Left ventricle myocardium superior (tissue), 1 donor: ENCODE results near the gene RSAD2. TPM values are rescaled to one million over a fixed set of nuclear protein-coding genes. Genes with fewer than 3 reads are reported as not detected.
"Not testable (repeated sequence)": the region's sequence is repeated elsewhere in the genome, so short reads cannot be mapped to it uniquely, and the experiment has no call there.

Experiments
- ATAC-seq: fragments of 200-7000 bp; cut with Tn5 transposase; one replicate; pipeline ENCODE4 v1.9.1; 2020; ENCODE audit warnings: mild to moderate bottlenecking, moderate library complexity
- DNase-seq: peaks from one replicate; pipeline ENCODE4 v3.0.0-alpha.2; 2020
- intact Hi-C: fragments of 100-400 bp; cut with micrococcal nuclease; formaldehyde crosslinking; loops from one replicate; pipeline ENCODE4 v1.11.0; 2022
- total RNA-seq: library from RNA; stranded (reverse); fragmentation: NEBNext Ultra II Directional; extraction: Animal tissue kit (Norgen Biotek cat#: 25700); gene quantifications from one replicate; pipeline ENCODE4 v1.2.1, GENCODE V29; 2021
- donor health status: DM: no; HTN: yes; CAD: no; lungs with severe emphysema.

RSAD2 gene
- total RNA-seq, 1 donor from 2014 or later, result 4.8 TPM

DNA sequence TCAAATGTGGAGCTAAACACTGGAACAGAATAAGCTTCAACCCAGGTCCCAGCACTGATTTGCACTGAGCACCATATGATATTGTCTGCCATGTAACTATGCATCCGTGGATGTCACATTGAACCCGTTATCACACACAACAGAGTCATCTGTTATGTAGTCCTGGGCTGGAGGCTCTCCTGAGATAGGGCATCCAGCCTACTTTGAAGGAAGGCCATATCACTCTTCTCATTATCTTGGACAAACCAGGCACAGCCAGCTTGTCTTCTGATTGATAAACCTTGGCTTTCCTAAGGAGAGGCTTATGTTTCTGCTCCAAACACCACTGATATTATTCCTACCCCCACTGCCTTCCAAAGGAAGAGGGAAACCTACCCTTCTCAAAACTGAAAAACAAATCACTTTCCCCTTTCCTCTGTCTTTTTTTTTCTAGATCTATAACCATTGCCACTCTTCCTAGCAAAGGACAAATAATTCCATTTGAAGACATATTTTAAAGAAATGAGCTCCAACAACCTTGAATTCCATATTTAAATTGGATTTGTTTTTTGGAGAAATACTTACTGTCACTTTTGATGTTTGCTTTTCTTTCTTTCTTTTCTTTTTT lies 16.4 kb downstream of the RSAD2 start:
- no peak for ATAC-seq

DNA sequence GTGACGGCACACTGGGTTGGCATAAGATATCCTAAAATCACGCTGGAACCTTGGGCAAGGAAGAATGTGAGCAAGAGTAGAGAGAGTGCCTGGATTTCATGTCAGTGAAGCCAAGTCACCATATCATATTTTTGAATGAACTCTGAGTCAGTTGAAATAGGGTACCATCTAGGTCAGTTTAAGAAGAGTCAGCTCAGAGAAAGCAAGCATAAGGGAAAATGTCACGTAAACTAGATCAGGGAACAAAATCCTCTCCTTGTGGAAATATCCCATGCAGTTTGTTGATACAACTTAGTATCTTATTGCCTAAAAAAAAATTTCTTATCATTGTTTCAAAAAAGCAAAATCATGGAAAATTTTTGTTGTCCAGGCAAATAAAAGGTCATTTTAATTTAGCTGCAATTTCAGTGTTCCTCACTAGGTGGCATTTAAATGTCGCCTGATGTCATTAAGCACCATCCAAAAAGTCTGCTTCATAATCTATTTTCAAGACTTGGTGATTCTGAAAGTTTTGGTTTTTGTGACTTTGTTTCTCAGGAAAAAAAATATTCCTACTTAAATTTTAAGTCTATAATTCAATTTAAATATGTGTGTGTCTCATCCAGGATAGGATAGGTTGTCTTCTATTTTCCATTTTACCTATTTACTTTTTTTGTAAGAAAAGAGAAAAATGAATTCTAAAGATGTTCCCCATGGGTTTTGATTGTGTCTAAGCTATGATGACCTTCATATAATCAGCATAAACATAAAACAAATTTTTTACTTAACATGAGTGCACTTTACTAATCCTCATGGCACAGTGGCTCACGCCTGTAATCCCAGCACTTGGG lies 19.6 kb downstream of the RSAD2 start:
- no peak for DNase-seq
- intact Hi-C loops, result loop anchor here (5.0 kb wide), 1 partner anchor 145 kb away; no protein-coding TSS in a partner anchor
- peak; percentile 32 for ATAC-seq

More for the DNA sequence above, 16.4 kb downstream of the RSAD2 start:
- intact Hi-C loops, result no loop called here
- no peak for DNase-seq

DNA sequence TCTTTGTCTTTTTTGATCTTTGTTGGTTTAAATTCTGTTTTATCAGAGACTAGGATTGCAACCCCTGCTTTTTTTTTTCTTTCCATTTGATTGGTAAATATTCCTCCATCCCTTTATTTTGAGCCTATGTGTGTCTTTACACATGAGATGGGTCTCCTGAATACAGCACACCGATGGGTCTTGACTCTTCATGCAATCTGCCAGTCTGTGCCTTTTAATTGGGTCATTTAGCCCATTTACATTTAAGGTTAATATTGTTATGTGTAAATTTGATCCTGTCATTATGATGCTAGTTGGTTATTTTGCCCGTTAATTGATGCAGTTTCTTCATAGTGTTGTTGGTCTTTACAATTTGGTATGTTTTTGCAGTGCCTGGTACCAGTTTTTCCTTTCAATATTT lies 25.0 kb downstream of the RSAD2 start:
- DNase-seq, intact Hi-C loops: not testable (repeated sequence)

DNA sequence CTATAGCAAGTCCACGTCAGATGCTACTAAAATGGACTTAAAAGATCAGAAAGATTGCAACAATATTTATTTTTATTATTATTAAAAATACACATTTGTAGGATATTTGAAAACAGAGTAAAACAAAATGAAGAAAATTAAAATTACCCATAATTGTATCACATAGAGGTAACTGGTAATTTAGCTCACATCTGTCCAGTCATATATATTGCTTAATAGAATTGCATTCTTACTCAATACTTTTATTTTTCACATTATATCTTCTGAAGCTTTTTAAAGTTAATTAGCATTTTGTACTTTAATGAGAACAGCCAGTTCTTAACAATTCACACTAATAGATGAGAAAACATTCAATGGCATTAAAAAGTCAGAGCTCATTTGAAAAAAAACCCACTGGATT lies 28.1 kb downstream of the RSAD2 start:
- intact Hi-C loops, result no loop called here
- ATAC-seq (no peak), DNase-seq (no peak)

More for the DNA sequence above, 25.0 kb downstream of the RSAD2 start:
- not testable (repeated sequence) for ATAC-seq

DNA sequence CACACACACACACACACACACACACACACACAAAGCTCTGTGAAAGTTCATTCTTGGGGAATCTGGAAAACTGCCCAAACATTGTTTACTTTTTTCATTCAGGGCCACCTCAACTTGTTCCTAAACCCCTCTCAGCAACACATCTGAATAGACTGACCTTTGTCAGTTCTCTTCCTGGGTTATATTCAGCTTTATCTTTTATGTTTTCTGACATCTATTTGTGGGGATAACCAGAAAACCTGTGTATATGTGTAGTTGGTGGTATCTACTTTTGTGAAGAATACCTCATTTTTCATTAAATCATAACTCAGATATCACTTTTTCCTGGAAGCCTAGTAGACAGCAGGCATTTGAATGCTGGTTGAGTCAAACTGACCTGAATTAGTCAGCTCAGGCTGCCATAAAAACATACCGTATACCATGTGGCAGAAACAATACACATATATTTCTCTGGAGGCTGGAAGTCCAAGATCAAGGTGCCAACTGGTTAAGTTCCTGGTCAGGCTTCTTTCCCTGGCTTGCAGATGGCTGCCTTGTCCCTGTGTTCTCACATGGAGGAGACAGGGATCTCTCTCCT lies 28.7 kb downstream of the RSAD2 start:
- DNase-seq (no peak), ATAC-seq (no peak)
- intact Hi-C loops, result no loop called here

DNA sequence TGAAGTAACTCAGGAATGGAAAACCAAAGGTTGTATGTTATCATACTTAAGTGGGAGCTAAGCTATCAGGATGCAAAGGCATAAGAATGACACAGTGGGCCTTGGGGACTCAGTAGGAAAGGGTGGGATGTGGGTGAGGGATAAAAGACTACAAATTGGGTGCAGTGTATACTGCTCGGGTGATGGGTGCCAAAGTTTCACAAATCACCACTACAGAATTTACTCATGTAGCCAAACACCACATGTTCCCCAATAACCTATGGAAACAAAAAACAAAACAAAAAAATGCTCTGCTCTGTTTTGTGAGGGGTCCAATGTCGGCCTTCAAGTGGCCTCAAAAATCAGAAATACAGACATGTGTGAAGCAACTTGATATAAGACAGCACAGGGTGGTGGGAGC lies 30.7 kb downstream of the RSAD2 start:
- ATAC-seq, result no peak
- DNase-seq, result no peak
- intact Hi-C loops, result no loop called here

DNA sequence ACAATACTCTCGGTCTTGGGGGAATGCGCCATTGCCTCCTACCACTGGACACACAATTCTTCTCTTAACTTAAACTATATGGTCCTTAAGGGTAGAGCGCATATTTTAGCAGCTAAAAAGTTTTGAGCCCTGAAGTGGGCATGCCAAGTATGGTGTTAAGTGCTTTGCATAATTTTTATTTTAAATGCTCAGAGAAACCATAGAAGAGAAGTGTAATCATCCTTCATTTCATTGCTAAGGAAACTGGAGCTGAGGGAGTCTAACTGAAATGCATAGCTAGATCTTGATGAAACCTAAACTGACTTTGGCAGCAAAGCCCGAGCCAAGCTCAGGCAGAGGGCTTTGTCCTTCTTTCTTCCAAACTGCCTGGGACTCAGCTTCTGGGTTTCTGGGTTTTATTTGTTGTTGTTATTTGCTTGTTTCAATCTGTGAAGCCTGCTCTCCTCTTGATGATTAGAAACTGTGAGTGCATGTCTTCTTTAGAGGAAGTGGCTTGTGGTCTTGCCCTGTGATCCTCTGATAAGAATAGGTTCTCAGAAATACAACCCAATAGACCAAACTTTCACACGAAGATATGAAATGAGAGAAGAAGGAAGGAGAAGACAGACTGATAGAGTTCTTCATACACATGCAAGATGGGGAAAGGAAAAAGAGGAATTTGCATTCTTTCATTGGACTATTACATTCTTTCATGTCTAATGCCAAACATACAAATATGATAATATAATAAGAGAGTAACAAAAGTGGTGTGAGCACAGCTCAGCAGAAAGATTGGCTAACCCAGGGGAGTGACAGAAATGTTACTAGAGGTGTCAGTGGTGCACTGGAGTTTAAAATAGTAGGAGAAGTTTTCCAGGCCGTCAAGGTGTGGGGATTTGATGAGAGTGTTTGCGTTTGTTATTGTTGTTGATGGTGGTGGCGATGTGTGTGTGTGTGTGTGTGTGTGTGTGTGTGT lies 32.1 kb downstream of the RSAD2 start:
- intact Hi-C loops, result no loop called here
- DNase-seq (no peak), ATAC-seq (no peak)

DNA sequence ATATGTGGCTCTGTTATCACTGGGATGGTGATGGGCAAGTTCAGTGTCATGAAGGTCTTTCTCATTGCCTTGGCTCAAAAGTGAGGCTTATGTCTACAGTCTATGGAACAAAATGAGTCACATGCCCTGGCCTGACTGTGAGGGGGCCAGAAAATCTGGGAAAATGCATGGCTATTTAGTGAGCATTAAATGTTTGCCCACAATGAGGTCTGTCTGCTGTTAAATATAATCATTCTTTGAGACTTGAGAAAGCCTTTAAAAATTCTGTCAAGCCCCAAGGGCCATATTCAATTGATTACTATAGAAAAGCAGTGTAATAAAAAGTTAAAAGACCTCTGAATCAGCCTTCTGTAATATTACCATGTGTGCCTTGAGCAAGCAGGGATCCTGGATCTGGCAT lies 34.1 kb downstream of the RSAD2 start:
- no peak for DNase-seq
- intact Hi-C loops, result no loop called here
- ATAC-seq, result no peak

DNA sequence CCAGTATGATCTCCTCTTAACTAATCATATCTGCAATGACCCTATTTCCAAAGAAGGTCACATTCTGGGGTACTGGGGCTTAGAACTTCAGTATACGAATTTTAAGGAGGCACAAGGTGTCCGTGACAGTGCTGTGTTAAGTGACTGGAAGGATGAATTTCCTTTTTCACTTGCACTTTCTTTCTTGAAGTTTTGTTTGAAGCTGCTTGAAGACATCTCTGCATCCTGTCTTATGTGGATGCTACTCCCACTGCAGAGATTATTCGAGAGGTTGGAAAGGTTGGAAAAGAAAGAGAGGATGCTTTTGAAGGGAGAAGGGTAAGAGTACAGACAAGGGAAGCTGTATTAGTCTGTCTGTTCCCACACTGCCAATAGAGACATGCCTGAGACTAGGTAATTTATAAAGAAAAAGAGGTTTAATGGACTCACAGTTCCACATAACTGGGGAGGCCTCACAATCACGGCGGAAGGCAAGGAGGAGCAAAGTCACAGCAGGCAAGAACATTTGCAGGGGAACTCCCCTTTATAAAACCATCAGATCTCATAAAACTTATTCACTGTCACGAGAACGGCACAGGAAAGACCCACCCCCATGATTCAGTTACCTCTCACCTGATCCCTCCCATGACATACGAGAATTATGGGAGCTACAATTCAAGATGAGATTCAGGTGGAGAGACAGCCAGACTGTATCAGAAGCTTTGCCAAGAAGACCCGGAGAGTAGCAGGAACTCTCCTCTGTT lies 36.0 kb downstream of the RSAD2 start:
- ATAC-seq (no peak), DNase-seq (no peak)
- intact Hi-C loops, result no loop called here

DNA sequence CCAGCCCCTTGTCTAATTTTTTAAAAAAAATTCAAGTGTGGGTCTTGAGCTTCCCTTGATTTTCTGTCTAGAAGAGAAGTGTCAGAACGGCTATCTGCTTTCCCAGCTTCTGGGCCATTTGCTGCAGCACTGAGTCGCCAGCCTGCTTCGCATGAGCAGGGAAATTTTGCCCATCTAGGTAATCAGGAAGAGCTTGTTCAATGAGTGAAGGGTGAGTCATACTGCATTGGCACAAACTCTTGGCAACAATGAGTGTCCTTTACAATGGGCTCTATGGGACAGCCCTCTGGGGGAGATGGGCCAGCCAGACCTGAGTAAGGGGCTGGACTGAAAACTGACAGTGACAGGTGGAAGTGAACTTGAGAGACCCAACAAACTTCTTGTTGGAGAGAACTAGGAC lies 37.3 kb downstream of the RSAD2 start:
- DNase-seq (no peak), ATAC-seq (no peak)
- intact Hi-C loops, result no loop called here

DNA sequence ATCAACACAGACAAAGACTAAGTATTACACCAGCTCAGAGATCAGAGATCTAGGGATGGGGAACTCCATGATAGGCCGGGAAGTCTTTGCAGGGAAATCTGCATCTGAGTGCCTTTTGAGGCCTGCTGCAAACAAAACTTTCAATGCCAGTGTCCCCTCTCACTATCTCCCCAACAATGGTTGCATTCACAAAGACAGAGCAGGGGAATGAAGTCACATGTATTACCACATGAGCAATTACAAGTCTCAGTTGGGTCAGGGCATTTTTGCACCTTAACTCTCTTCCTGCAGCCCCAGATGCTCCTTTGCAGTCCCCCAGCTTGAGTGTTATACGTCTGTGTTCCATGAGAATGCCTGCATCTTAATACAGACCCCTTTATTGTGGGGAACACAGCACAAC lies 37.8 kb downstream of the RSAD2 start:
- ATAC-seq, result no peak
- intact Hi-C loops, result no loop called here
- no peak for DNase-seq

DNA sequence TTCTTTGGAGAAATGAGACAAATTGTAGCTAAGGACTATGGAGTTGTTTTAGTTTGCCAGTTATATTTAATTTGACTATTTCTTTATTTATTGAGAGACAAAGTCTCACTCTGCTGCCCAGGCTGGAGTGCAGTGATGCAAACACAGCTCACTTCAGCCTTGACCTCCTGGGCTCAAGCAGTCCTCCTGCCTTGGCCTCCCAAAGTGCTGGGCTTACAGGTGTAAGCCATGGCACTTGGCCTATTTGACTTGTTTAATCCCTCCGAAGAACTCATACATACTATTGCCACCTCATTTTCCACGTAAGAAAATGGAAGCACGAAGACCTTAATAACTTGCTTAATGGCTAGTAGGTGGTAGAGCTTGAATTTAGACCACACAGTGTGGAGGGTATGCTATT lies 38.6 kb downstream of the RSAD2 start:
- DNase-seq (no peak), ATAC-seq (no peak)
- intact Hi-C loops, result no loop called here

DNA sequence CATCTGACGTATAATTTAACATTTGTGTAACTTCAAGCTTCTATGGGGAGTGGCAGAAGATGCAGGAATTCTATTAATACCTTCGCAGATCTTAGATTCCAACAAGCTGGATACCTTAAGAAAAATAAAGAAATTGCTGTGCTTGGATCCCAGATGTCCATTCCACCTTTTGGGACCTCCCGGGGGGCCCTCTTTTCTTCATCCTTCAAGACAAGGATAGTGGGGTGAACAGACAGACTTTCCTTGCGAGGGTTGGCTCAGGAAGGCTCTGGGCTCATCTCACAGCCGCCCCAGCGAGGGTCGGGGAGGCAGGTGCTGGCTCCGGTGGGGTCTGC lies 39.1 kb downstream of the RSAD2 start:
- DNase-seq (no peak), ATAC-seq (no peak)
- intact Hi-C loops, result no loop called here

DNA sequence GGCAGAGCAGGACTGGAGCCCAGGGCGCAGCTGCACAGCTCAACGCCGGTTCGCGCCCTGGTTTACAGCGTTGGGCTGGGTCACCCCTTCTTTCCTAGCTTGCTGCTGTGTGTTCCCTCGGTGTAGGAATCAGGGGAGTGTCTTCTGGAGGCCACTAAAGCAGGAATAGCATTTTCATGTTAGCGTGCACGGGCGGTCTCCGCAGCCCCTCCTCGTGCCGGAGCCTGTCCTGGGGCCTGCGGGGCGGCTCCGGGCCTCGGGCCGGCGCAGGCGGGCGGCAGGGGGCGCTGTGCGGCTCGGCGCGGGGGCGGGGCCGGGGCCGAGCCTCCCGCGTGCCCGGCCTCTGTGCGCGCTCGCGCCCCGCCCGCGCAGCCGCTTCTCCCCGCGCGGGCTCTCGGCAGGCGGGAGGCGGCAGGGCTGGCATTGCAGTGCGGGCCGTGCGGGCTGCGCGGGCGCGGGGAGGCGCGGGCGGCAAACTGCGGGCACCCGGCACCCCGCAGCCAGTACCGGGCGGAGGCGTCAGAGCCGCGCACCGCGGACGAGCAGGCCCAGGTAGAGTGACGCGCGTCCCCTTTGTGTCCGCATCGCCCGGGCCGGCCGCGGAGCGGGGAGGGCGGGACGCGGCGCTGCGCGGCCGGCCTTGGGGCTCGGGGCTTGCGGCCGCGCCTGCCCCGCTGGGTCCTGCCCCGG lies 39.6 kb downstream of the RSAD2 start, which contains the start of gene RNF144A:
TSS of gene RNF144A (plus strand) at position 342 of the 690 bp plus-strand sequence. CDS start 79,515 bp downstream, outside the sequence.
- DNase-seq (peak; percentile 86), ATAC-seq (peak; percentile 87)
- intact Hi-C loops, result no loop called here

DNA sequence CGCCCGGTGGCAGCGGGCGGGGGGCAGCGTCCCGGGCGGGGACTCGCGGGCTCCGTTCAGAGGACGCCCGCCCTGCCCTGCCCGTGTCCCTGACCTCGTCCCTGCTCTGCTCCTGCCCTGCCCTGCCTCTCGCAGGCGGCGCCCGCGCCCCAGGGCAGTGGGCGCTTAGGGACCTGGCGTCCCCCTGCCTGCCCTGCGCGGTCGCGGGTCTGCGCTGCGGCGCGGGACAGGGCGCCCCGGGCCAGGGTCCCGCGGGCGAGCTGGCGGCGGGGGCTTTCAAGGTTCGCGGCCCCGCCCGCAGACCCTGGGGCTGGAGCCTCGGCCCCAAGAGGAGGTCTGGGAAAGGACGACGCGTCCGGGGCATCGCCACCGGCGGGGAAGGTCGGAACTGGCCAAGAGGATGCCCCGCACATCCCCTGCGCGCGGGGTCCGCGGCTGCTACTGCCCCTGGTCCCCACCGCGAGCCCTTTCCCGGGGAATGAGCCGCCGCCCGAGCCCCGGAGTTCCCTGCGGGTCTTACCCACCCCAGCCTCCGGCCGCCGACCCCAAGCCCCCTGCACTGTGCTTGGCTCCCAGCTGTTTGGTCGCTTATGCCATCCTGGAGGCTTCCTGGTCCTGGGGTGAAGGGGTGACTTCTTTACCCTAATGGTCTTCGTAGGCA lies 40.3 kb downstream of the RSAD2 start:
- intact Hi-C loops, result no loop called here
- ATAC-seq (peak; percentile 49), DNase-seq (peak; percentile 43)

DNA sequence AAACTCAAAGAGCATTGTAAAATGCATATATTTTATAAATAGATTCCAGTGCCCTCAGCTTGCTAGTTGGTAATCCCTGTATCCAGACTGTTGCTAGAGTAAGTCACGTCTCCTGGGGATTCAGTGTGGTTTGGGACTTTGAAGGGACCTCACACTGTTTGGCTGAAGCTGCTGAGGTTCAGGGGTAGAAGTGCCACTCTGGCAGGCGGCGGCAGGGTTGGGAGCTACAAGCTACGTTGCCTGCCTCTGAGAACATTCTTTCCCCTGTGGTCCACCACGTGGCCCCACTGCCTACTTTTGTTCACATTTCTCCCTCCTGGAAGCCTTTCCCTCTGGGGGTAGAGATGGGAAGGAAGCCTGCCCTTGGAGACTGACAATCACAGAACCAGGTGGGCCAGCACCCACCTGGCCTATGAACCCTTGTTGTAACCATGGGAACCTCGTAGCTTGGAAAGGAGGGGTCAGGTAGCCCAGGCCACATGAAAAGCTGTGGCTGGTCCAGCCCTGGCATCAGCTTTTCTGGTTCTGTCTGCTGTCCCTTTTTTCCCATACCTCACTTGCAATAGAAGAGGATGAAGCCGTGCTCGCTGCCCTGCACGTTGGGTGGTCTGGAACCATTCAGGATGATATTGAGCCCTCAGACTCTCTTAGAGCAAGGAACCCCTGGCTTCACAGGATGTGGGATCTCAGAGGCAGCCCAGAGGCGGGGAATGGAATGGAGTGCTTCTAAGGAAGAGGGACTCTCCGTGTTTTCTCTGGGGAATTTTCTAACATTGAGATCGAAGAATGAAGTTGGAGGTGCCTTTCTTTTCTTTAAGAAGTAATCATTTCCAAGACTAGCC lies 42.5 kb downstream of the RSAD2 start:
- intact Hi-C loops, result no loop called here
- DNase-seq (no peak), ATAC-seq (no peak)

DNA sequence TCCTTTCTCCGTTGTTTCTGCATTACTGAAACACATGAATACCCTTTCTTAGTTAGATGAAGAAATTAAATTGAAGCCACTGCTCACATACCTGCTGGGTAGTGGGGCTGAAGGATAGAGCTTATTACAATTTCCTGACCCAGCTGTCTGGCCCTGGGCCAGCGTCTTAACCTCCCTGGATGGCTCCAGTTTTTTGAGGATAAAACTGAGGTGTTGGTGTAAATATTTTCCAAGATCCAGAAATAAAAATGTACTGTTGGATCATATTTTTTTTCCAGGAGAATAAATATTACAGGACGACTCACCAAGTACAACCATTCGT lies 43.1 kb downstream of the RSAD2 start:
- intact Hi-C loops, result no loop called here
- ATAC-seq, result no peak
- DNase-seq, result no peak
